ENCODE results near the gene PIPOX. TPM values are rescaled to one million over a fixed set of nuclear protein-coding genes. Genes with fewer than 3 reads are reported as not detected.

The PIPOX gene
- total and polyA plus RNA-seq, 8 donors: 1.1 to 3.3 (median 2.2) TPM

GRCh38 chr17:29046473-29046839 lies 3.5 kb downstream of the PIPOX start:
- DNase-seq (no peak), ATAC-seq (no peak)
- Histone ChIP-seq H3K4me1 (peaks cover 6 to 15% of the 10 kb centered on the region in 2 donors), H3K27me3 (peaks cover 0 to 14% of the 10 kb centered on the region in 2 donors), H3K36me3 (no peaks in the 10 kb centered on the region), H3K9me3 (no peaks in the 10 kb centered on the region), H3K4me3 (no peak overlapping the region), H3K27ac (no peak overlapping the region)
- no peak for TF ChIP-seq CTCF (IDR thresholded peaks at IDR 0.05)
- intact Hi-C loops (cut with DNase I): no loop called here

DNA sequence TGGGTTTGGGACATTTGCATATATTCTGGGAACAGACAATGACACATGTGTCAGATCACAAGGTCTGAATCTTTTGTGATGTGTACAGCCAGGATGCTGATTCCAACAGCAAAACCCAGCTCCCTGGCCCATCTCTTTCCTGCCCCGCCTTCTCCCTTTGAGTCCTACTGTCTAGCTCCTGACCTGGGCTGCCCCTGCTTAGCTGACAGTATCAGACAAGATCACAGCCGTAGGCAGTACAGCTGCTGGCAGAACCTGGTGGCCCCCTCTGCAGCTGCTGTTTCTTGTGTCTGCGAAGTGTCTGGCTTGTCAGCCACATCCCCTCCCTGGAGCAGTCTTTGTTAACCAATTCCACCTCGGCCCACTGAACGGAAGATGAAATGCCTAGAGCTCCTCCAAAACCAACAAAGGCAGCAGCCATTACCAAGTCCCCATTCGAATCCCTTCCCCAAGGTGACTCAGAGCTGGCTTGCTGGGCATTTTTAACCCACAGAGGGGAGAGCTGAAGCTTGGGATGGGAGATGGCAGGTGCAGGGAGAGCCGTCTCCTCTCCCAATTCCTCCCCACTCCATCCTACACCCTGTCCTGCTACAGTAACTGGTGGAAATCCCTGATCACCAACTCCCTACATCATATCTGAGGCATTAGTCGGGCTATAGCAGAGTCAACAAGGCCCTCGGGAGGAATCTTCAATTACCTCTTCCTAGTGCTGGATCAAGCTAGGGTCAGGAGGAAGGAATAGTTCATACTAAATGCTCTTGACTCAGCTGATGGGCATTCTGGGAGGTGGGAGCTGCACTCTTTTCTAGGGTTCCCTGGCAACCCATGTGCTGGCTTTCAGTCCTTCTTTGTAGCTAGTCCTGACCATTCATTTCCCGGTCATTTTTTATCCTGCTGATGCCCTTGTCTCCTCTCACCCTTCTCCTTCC lies 5.8 kb downstream of the PIPOX start:
- no peak overlapping the region for H3K27ac ChIP-seq
- H3K27me3 ChIP-seq: peaks cover 0 to 14% of the 10 kb centered on the region in 2 donors
- DNase-seq (no peak), ATAC-seq (no peak)
- no peak for TF ChIP-seq CTCF (IDR thresholded peaks at IDR 0.05)
- no peaks in the 10 kb centered on the region for H3K4me1 ChIP-seq
- H3K9me3 ChIP-seq: no peaks in the 10 kb centered on the region
- no peak overlapping the region for H3K4me3 ChIP-seq
- no peaks in the 10 kb centered on the region for H3K36me3 ChIP-seq
- intact Hi-C loops (cut with DNase I): no loop called here

GRCh38 chr17:29049541-29050145 lies 6.7 kb downstream of the PIPOX start:
- ATAC-seq: no peak
- Histone ChIP-seq H3K4me3 (no peak overlapping the region), H3K27ac (no peak overlapping the region), H3K9me3 (no peaks in the 10 kb centered on the region), H3K27me3 (peaks cover 0 to 14% of the 10 kb centered on the region in 2 donors), H3K36me3 (no peaks in the 10 kb centered on the region), H3K4me1 (no peaks in the 10 kb centered on the region)
- no peak for TF ChIP-seq CTCF (IDR thresholded peaks at IDR 0.05)
- DNase-seq: no peak
- intact Hi-C loops (cut with DNase I): no loop called here

GRCh38 chr17:29050176-29050575 lies 7.2 kb downstream of the PIPOX start:
- H3K27ac ChIP-seq: no peak overlapping the region
- no peaks in the 10 kb centered on the region for H3K9me3 ChIP-seq
- ATAC-seq (no peak), DNase-seq (no peak)
- no peaks in the 10 kb centered on the region for H3K36me3 ChIP-seq
- TF ChIP-seq CTCF (IDR thresholded peaks at IDR 0.05): no peak
- intact Hi-C loops (cut with DNase I): no loop called here
- no peak overlapping the region for H3K4me3 ChIP-seq
- H3K27me3 ChIP-seq: peaks cover 0 to 14% of the 10 kb centered on the region in 2 donors
- no peaks in the 10 kb centered on the region for H3K4me1 ChIP-seq

DNA sequence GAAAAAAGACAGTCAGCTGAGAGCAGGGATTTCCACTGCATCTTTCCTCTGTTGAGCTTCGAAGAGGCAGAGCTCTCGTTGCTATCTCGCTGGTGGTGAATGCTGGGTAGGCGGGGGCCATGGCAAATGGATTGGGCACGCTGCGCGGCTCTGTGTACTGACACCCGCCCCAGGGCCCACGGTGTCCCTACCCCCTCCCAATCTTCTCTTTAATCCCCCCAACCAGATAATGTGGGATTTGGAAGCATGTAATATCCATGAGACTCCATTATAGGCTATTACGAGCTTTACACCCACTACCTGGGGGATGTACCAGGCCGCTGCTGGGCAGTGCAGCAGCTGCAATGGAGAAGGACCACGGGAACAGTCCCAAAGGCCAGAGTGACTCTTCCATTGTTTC lies 8.3 kb downstream of the PIPOX start:
- Histone ChIP-seq H3K27ac (no peak overlapping the region), H3K36me3 (no peaks in the 10 kb centered on the region), H3K9me3 (no peaks in the 10 kb centered on the region), H3K4me1 (no peaks in the 10 kb centered on the region), H3K27me3 (peaks cover 0 to 14% of the 10 kb centered on the region in 2 donors), H3K4me3 (no peak overlapping the region)
- intact Hi-C loops (cut with DNase I): no loop called here
- no peak for TF ChIP-seq CTCF (IDR thresholded peaks at IDR 0.05)
- ATAC-seq (no peak), DNase-seq (no peak)

All from left lung (tissue), 10 donors.